Osteocyte (in vitro differentiated cells): Measurements from ENCODE around the gene NIPBL. TPM values are rescaled to one million over a fixed set of nuclear protein-coding genes. Genes with fewer than 3 reads are reported as not detected.

Source experiments
- DNase-seq: peaks from one replicate; pipeline ENCODE4 v3.0.0; 2021; ENCODE audit warnings: mixed read lengths; ENCODE audit not compliant: unreplicated experiment; ENCODE audit errors: extremely low spot score
- H3K27ac Mint-ChIP-seq: one replicate; pipeline ENCODE4 v1.8.0; 2021; ENCODE audit warnings: mild to moderate bottlenecking, mixed read lengths; ENCODE audit not compliant: unreplicated experiment
- H3K27me3 Mint-ChIP-seq: one replicate; pipeline ENCODE4 v1.8.0; 2021; ENCODE audit warnings: mixed read lengths; ENCODE audit not compliant: unreplicated experiment
- H3K36me3 Mint-ChIP-seq: one replicate; pipeline ENCODE4 v1.8.0; 2021; ENCODE audit warnings: mixed read lengths; ENCODE audit not compliant: unreplicated experiment
- H3K4me1 Mint-ChIP-seq: one replicate; pipeline ENCODE4 v1.8.0; 2021; ENCODE audit warnings: mixed read lengths; ENCODE audit not compliant: unreplicated experiment
- H3K4me3 Mint-ChIP-seq: one replicate; pipeline ENCODE4 v1.8.0; 2021; ENCODE audit warnings: mild to moderate bottlenecking, moderate library complexity, mixed read lengths; ENCODE audit not compliant: unreplicated experiment
- H3K9me3 Mint-ChIP-seq: one replicate; pipeline ENCODE4 v1.8.0; 2021; ENCODE audit warnings: mixed read lengths; ENCODE audit not compliant: unreplicated experiment
- CTCF ChIP-seq: fragments of 200-600 bp; sonication (generic); IDR thresholded peaks from 2 replicates; pipeline ENCODE4 v1.5.0; 2021; ENCODE audit warnings: antibody characterized with exemption, mild to moderate bottlenecking, moderate library complexity
- total RNA-seq: library from RNA; stranded (reverse); gene quantifications from 2 replicates; pipeline ENCODE4 v1.2.1, GENCODE V29; 2021

Gene NIPBL
- total RNA-seq, 1 donor from 2014 or later = 52.2 TPM

- no peak overlapping the region for H3K4me3 Mint-ChIP-seq
These were observed 58.3 kb downstream of the NIPBL start for GRCh38 chr5:36934740-36935356.

GRCh38 chr5:36935805-36936204 is 59.2 kb downstream of the NIPBL start:
- peaks cover 41% of the 10 kb centered on the region for H3K4me1 Mint-ChIP-seq
- H3K27me3 Mint-ChIP-seq = no peaks in the 10 kb centered on the region
- no peak overlapping the region for H3K27ac Mint-ChIP-seq
- H3K4me3 Mint-ChIP-seq = no peak overlapping the region
- TF ChIP-seq CTCF = no peak
- no peak for DNase-seq
- H3K36me3 Mint-ChIP-seq = peaks cover 6% of the 10 kb centered on the region
- H3K9me3 Mint-ChIP-seq = peaks cover 14% of the 10 kb centered on the region

More at GRCh38 chr5:36934740-36935356, 58.3 kb downstream of the NIPBL start:
- no peak for TF ChIP-seq CTCF
- Mint-ChIP-seq H3K27me3 (no peaks in the 10 kb centered on the region), H3K27ac (no peak overlapping the region), H3K4me1 (peaks cover 42% of the 10 kb centered on the region), H3K9me3 (peaks cover 14% of the 10 kb centered on the region), H3K36me3 (peaks cover 6% of the 10 kb centered on the region)
- DNase-seq = no peak

GRCh38 chr5:36936309-36936708 is 59.7 kb downstream of the NIPBL start:
- Mint-ChIP-seq H3K27me3 (no peaks in the 10 kb centered on the region), H3K4me3 (no peak overlapping the region), H3K4me1 (peaks cover 44% of the 10 kb centered on the region), H3K36me3 (peaks cover 6% of the 10 kb centered on the region), H3K27ac (no peak overlapping the region), H3K9me3 (peaks cover 14% of the 10 kb centered on the region)
- TF ChIP-seq CTCF = no peak
- no peak for DNase-seq

GRCh38 chr5:36938129-36938528 is 61.6 kb downstream of the NIPBL start:
- Mint-ChIP-seq H3K4me3 (no peak overlapping the region), H3K27me3 (no peaks in the 10 kb centered on the region), H3K27ac (peak overlapping the region; percentile 53), H3K4me1 (peaks cover 39% of the 10 kb centered on the region), H3K36me3 (no peaks in the 10 kb centered on the region), H3K9me3 (peaks cover 3% of the 10 kb centered on the region)
- no peak for DNase-seq
- TF ChIP-seq CTCF = no peak

- H3K9me3 Mint-ChIP-seq = peaks cover 3% of the 10 kb centered on the region
- no peaks in the 10 kb centered on the region for H3K36me3 Mint-ChIP-seq
- H3K4me1 Mint-ChIP-seq = peaks cover 40% of the 10 kb centered on the region
- H3K27ac Mint-ChIP-seq = no peak overlapping the region
- DNase-seq = no peak
- H3K4me3 Mint-ChIP-seq = no peak overlapping the region
- H3K27me3 Mint-ChIP-seq = no peaks in the 10 kb centered on the region
- TF ChIP-seq CTCF = no peak
These were observed 63.6 kb downstream of the NIPBL start for GRCh38 chr5:36939969-36940858.
